Activated B cell treated with CpG ODN at 0.5 μM for 24 hours (primary cell): ENCODE measurements around the gene THOC5. TPM values are rescaled to one million over a fixed set of nuclear protein-coding genes. Genes with fewer than 3 reads are reported as not detected.

Experiments used
- ATAC-seq: fragments of 200-7000 bp; cut with Tn5 transposase; one replicate; pipeline ENCODE4 v1.10.0; 2021; ENCODE audit warnings: low read depth, mild to moderate bottlenecking, moderate library complexity
- CTCF ChIA-PET: fragments of 350-600 bp; sonication (Branson Sonifier 250); formaldehyde crosslinking; loops from one replicate; lab custom pipeline; 2021; ENCODE audit warnings: antibody characterized with exemption; lab: Charles Lee
- POLR2A ChIA-PET: fragments of 350-600 bp; sonication (Branson Sonifier 250); formaldehyde crosslinking; loops from one replicate; lab custom pipeline; 2021; ENCODE audit warnings: antibody characterized with exemption; lab: Charles Lee
- DNase-seq: peaks from one replicate; pipeline ENCODE4 v3.0.0; 2022
- H3K27ac Mint-ChIP-seq: one replicate; pipeline ENCODE4 v1.8.0; 2020; ENCODE audit warnings: mixed read lengths
- H3K27me3 Mint-ChIP-seq: one replicate; pipeline ENCODE4 v1.8.0; 2021; ENCODE audit warnings: mixed read lengths
- H3K36me3 Mint-ChIP-seq: one replicate; pipeline ENCODE4 v1.8.0; 2021; ENCODE audit warnings: low read depth, mixed read lengths
- H3K4me1 Mint-ChIP-seq: one replicate; pipeline ENCODE4 v1.8.0; 2021; ENCODE audit warnings: mixed read lengths
- H3K4me3 Mint-ChIP-seq: one replicate; pipeline ENCODE4 v1.8.0; 2020; ENCODE audit warnings: mild to moderate bottlenecking, mixed read lengths
- H3K9me3 Mint-ChIP-seq: one replicate; pipeline ENCODE4 v1.8.0; 2020; ENCODE audit warnings: mixed read lengths
- CTCF ChIP-seq: fragments of 200-600 bp; IDR thresholded peaks from one replicate; pipeline ENCODE4 v1.8.0; 2022; ENCODE audit warnings: antibody characterized with exemption, mild to moderate bottlenecking
- intact Hi-C: fragments of 100-400 bp; cut with micrococcal nuclease; formaldehyde crosslinking; loops from one replicate; pipeline ENCODE4 v1.15.1; 2024
- total RNA-seq: library from RNA; stranded (reverse); gene quantifications from 2 replicates; pipeline ENCODE4 v1.2.3, GENCODE V29; 2022

The THOC5 gene
- total RNA-seq, 1 donor from 2014 or later: 44.1 TPM

GRCh38 chr22:29519996-29520395 is 33.6 kb downstream of the THOC5 start:
- Mint-ChIP-seq H3K36me3 (peaks cover 83% of the 10 kb centered on the region), H3K4me3 (no peak overlapping the region), H3K27me3 (no peaks in the 10 kb centered on the region), H3K9me3 (no peaks in the 10 kb centered on the region), H3K4me1 (no peaks in the 10 kb centered on the region), H3K27ac (no peak overlapping the region)
- ChIA-PET CTCF (no interaction called here), POLR2A (no interaction called here)
- TF ChIP-seq CTCF: no peak
- ATAC-seq (no peak), DNase-seq (no peak)
- intact Hi-C loops: no loop called here

GRCh38 chr22:29518427-29518826 is 35.1 kb downstream of the THOC5 start:
- Mint-ChIP-seq H3K36me3 (peaks cover 74% of the 10 kb centered on the region), H3K4me1 (no peaks in the 10 kb centered on the region), H3K4me3 (no peak overlapping the region), H3K9me3 (no peaks in the 10 kb centered on the region), H3K27me3 (no peaks in the 10 kb centered on the region), H3K27ac (no peak overlapping the region)
- ChIA-PET CTCF (no interaction called here), POLR2A (no interaction called here)
- intact Hi-C loops: no loop called here
- ATAC-seq: no peak
- DNase-seq: no peak
- no peak for TF ChIP-seq CTCF

- ChIA-PET POLR2A (interaction anchor here (0.6 kb wide), 1 partner anchor 20 kb away, joined by 3 read pairs; no protein-coding TSS in a partner anchor), CTCF (no interaction called here)
- Mint-ChIP-seq H3K4me3 (no peak overlapping the region), H3K27ac (no peak overlapping the region), H3K9me3 (no peaks in the 10 kb centered on the region), H3K36me3 (peaks cover 79% of the 10 kb centered on the region), H3K27me3 (no peaks in the 10 kb centered on the region), H3K4me1 (no peaks in the 10 kb centered on the region)
- intact Hi-C loops: no loop called here
- ATAC-seq (no peak), DNase-seq (no peak)
- no peak for TF ChIP-seq CTCF
Measured at GRCh38 chr22:29517215-29517908, 36.2 kb downstream of the THOC5 start.

GRCh38 chr22:29512031-29512430 is 41.5 kb downstream of the THOC5 start:
- Mint-ChIP-seq H3K4me1 (no peaks in the 10 kb centered on the region), H3K36me3 (peaks cover 83% of the 10 kb centered on the region), H3K27me3 (no peaks in the 10 kb centered on the region), H3K9me3 (no peaks in the 10 kb centered on the region), H3K27ac (no peak overlapping the region), H3K4me3 (no peak overlapping the region)
- intact Hi-C loops: loop anchor here (5.0 kb wide), 1 partner anchor 35 kb away; no protein-coding TSS in a partner anchor
- ATAC-seq (no peak), DNase-seq (no peak)
- ChIA-PET POLR2A (no interaction called here), CTCF (no interaction called here)
- no peak for TF ChIP-seq CTCF

GRCh38 chr22:29511126-29511862 is 42.3 kb downstream of the THOC5 start:
- ChIA-PET CTCF (interaction anchor here (1.3 kb wide), 1 partner anchor 12 kb away, joined by 4 read pairs; no protein-coding TSS in a partner anchor), POLR2A (no interaction called here)
- Mint-ChIP-seq H3K4me1 (no peaks in the 10 kb centered on the region), H3K27me3 (no peaks in the 10 kb centered on the region), H3K36me3 (peaks cover 82% of the 10 kb centered on the region), H3K9me3 (no peaks in the 10 kb centered on the region), H3K4me3 (no peak overlapping the region), H3K27ac (no peak overlapping the region)
- ATAC-seq (no peak), DNase-seq (no peak)
- no peak for TF ChIP-seq CTCF
- intact Hi-C loops: loop anchor here (5.0 kb wide), 1 partner anchor 34 kb away; no protein-coding TSS in a partner anchor
